H1 (cell line): ENCODE measurements around the gene SHTN1. TPM values are rescaled to one million over a fixed set of nuclear protein-coding genes. Genes with fewer than 3 reads are reported as not detected.
A peak's percentile ranks its signal among the peaks of the same experiment; 100 is the strongest.

ENCODE experiments used
- CTCF ChIA-PET: fragments of 300-600 bp; sonication (Branson Sonifier 250); formaldehyde crosslinking; loops from one replicate; lab custom pipeline; 2021; ENCODE audit not compliant: partially characterized antibody; lab: Charles Lee
- POLR2A ChIA-PET: fragments of 300-600 bp; sonication (Branson Sonifier 250); formaldehyde crosslinking; loops from one replicate; lab custom pipeline; 2021; ENCODE audit warnings: inconsistent platforms; ENCODE audit not compliant: partially characterized antibody; lab: Charles Lee
- DNase-seq, 2 experiments: peaks; one replicate each; pipeline versions ENCODE4 v3.0.0 to v3.0.0-alpha.2; 2010 to 2022; ENCODE audit warnings: low spot score in 2 of 2, low read depth in 1 of 2, mixed read lengths in 1 of 2
- FAIRE-seq: peaks from 2 replicates; lab custom pipeline; 2011; peaks lifted over from hg19 to GRCh38; lab: Jason Lieb, UNC
- H2AFZ ChIP-seq: 2 replicates; pipeline ENCODE4 v1.8.1; 2012; ENCODE audit warnings: low read length, inconsistent platforms
- H2AK5ac ChIP-seq: 2 replicates; pipeline ENCODE4 v1.6.1; 2013; ENCODE audit warnings: low read depth, low read length
- H2BK120ac ChIP-seq: replicated peaks from 2 replicates; pipeline ENCODE3; 2013; ENCODE audit warnings: low read depth, low read length, inconsistent platforms
- H2BK12ac ChIP-seq: 2 replicates; pipeline ENCODE4 v1.6.1; 2013; ENCODE audit warnings: low read depth, low read length
- H2BK15ac ChIP-seq: 2 replicates; pipeline ENCODE4 v1.6.1; 2013; ENCODE audit warnings: low read length
- H2BK20ac ChIP-seq: 2 replicates; pipeline ENCODE4 v1.6.1; 2013; ENCODE audit warnings: low read length
- H2BK5ac ChIP-seq: 2 replicates; pipeline ENCODE4 v1.6.1; 2013; ENCODE audit warnings: low read depth, low read length
- H3K14ac ChIP-seq: 2 replicates; pipeline ENCODE4 v1.6.1; 2013; ENCODE audit warnings: inconsistent platforms; ENCODE audit not compliant: insufficient read length
- H3K18ac ChIP-seq: 2 replicates; pipeline ENCODE4 v1.6.1; 2013; ENCODE audit warnings: low read length; ENCODE audit errors: extremely low read depth
- H3K23ac ChIP-seq: 2 replicates; pipeline ENCODE4 v1.6.1; 2013; ENCODE audit warnings: inconsistent platforms; ENCODE audit not compliant: insufficient read length
- H3K23me2 ChIP-seq: 2 replicates; pipeline ENCODE4 v1.6.1; 2013; ENCODE audit warnings: low read depth, low read length
- H3K27ac ChIP-seq: 2 replicates; pipeline ENCODE4 v1.6.1; 2011; ENCODE audit warnings: low read depth, low read length, inconsistent platforms
- H3K27me3 ChIP-seq, 4 experiments: replicated peaks in 1 of 4; 1 replicate in 1 of 4; 2 replicates in 3 of 4; pipeline versions ENCODE4 v1.6.1 to v1.8.1; 2011 to 2013; ENCODE audit warnings: low read length in 3 of 4, mild to moderate bottlenecking in 3 of 4, inconsistent platforms in 2 of 4, mixed read lengths in 2 of 4, moderate library complexity in 1 of 4; ENCODE audit not compliant: control insufficient read depth in 3 of 4, insufficient read depth in 3 of 4; ENCODE audit errors: extremely low read depth in 1 of 4
- H3K36me3 ChIP-seq, 4 experiments: 2 replicates each; pipeline versions ENCODE4 v1.6.1 to v1.8.1; 2011 to 2013; ENCODE audit warnings: mild to moderate bottlenecking in 4 of 4, low read length in 3 of 4, moderate library complexity in 2 of 4, control low read depth in 1 of 4, inconsistent platforms in 1 of 4; ENCODE audit not compliant: insufficient read depth in 4 of 4, control insufficient read depth in 2 of 4
- H3K4ac ChIP-seq: replicated peaks from 2 replicates; pipeline ENCODE3; 2013; ENCODE audit warnings: low read length, low read depth, mixed read lengths, inconsistent platforms; ENCODE audit not compliant: insufficient read length
- H3K4me1 ChIP-seq, 4 experiments: replicated peaks in 1 of 4; 1 replicate in 1 of 4; 2 replicates in 3 of 4; pipeline versions ENCODE4 v1.6.1 to v1.8.1; 2011 to 2013; ENCODE audit warnings: low read length in 3 of 4, inconsistent platforms in 2 of 4, mixed read lengths in 1 of 4; ENCODE audit not compliant: insufficient read depth in 4 of 4, control insufficient read depth in 3 of 4
- H3K4me2 ChIP-seq, 2 experiments: 2 replicates each; pipeline versions ENCODE4 v1.6.1 to v1.8.1; 2011 to 2013; ENCODE audit warnings: low read depth in 2 of 2, low read length in 2 of 2, control low read depth in 1 of 2, inconsistent platforms in 1 of 2, mild to moderate bottlenecking in 1 of 2; ENCODE audit not compliant: insufficient read depth in 1 of 2
- H3K4me3 ChIP-seq, 4 experiments: fragments of 200-600, 300-600 bp in 1 of 4; sonication (generic), shearing (Covaris generic), sonication (Bioruptor Twin) in 1 of 4; 2 replicates each; pipeline versions ENCODE4 v1.5.1 to v1.8.1; 2011 to 2016; ENCODE audit warnings: low read length in 4 of 4, low read depth in 3 of 4, control low read depth in 2 of 4, inconsistent platforms in 2 of 4, mild to moderate bottlenecking in 2 of 4, mixed read lengths in 1 of 4, moderate library complexity in 1 of 4; ENCODE audit not compliant: insufficient read depth in 2 of 4; ENCODE audit errors: extremely low read depth in 1 of 4
- H3K56ac ChIP-seq: replicated peaks from 2 replicates; pipeline ENCODE3; 2013; ENCODE audit warnings: low read depth, mild to moderate bottlenecking, mixed read lengths, low read length, inconsistent platforms; ENCODE audit not compliant: insufficient read length
- H3K79me1 ChIP-seq: 2 replicates; pipeline ENCODE4 v1.6.1; 2013; ENCODE audit warnings: low read depth, low read length, control low read depth
- H3K79me2 ChIP-seq, 2 experiments: 2 replicates each; pipeline versions ENCODE4 v1.6.1 to v1.8.1; 2012 to 2013; ENCODE audit warnings: low read length in 2 of 2, mild to moderate bottlenecking in 2 of 2, inconsistent platforms in 1 of 2; ENCODE audit not compliant: insufficient read depth in 2 of 2, control insufficient read depth in 1 of 2
- H3K9ac ChIP-seq, 4 experiments: replicated peaks in 1 of 4; 1 replicate in 1 of 4; 2 replicates in 3 of 4; pipeline versions ENCODE4 v1.6.1 to v1.8.1; 2011 to 2013; ENCODE audit warnings: low read depth in 3 of 4, low read length in 3 of 4, control low read depth in 2 of 4, mild to moderate bottlenecking in 2 of 4, moderate library complexity in 2 of 4, inconsistent platforms in 1 of 4; ENCODE audit errors: extremely low read depth in 1 of 4
- H3K9me3 ChIP-seq, 2 experiments: 2 replicates each; pipeline versions ENCODE4 v1.6.1 to v1.8.1; 2012 to 2013; ENCODE audit warnings: mild to moderate bottlenecking in 2 of 2, moderate library complexity in 2 of 2, control low read depth in 1 of 2, inconsistent platforms in 1 of 2, low read depth in 1 of 2, low read length in 1 of 2, mixed read lengths in 1 of 2; ENCODE audit not compliant: insufficient read depth in 2 of 2
- H4K20me1 ChIP-seq, 2 experiments: replicated peaks in 1 of 2; 2 replicates each; pipeline versions ENCODE3 to v1.8.1; 2011 to 2013; ENCODE audit warnings: inconsistent platforms in 2 of 2, low read length in 2 of 2, mild to moderate bottlenecking in 1 of 2; ENCODE audit not compliant: insufficient read depth in 2 of 2, control insufficient read depth in 1 of 2
- H4K5ac ChIP-seq: 2 replicates; pipeline ENCODE4 v1.6.1; 2013; ENCODE audit warnings: low read length, low read depth, mixed read lengths, inconsistent platforms; ENCODE audit not compliant: insufficient read length
- H4K8ac ChIP-seq: 2 replicates; pipeline ENCODE4 v1.8.0; 2013; ENCODE audit warnings: mild to moderate bottlenecking, moderate library complexity, low read length, inconsistent platforms; ENCODE audit not compliant: insufficient read depth; ENCODE audit errors: extremely low read depth
- H4K91ac ChIP-seq: replicated peaks from 2 replicates; pipeline ENCODE3; 2013; ENCODE audit warnings: low read length, mixed read lengths, inconsistent platforms; ENCODE audit not compliant: insufficient read length
- BACH1 ChIP-seq: IDR thresholded peaks from 2 replicates; pipeline ENCODE4 v1.6.1; 2012; ENCODE audit warnings: low read length, improper control_type of control experiment
- EGR1 ChIP-seq: IDR thresholded peaks from 2 replicates; pipeline ENCODE4 v1.6.1; 2011; ENCODE audit warnings: low read depth, low read length, borderline replicate concordance
- MAFK ChIP-seq: IDR thresholded peaks from 2 replicates; pipeline ENCODE4 v1.6.1; 2012; ENCODE audit warnings: low read depth, mild to moderate bottlenecking, improper control_type of control experiment, low read length
- WGBS, 2 experiments: shearing (Covaris generic) in 1 of 2; methylation state at CpG; one replicate each; pipeline versions ENCODE4 v1.1.6 to v1.1.7; 2013 to 2015; ENCODE audit warnings: low lambda C conversion rate in 2 of 2, mixed read lengths in 2 of 2, inconsistent platforms in 1 of 2, low coverage in 1 of 2, missing lambda C conversion rate in 1 of 2; ENCODE audit not compliant: insufficient replicate concordance in 2 of 2, insufficient coverage in 1 of 2, insufficient read length in 1 of 2; ENCODE audit errors: extremely low coverage in 1 of 2, missing lambda C conversion rate in 1 of 2; 5-methylcytosine and 5-hydroxymethylcytosine counted together
- polyA plus RNA-seq, 7 experiments: library from polyadenylated mRNA; depleted of rRNA in 3 of 7; stranded (reverse) in 5 of 7; unstranded in 2 of 7; fragments of >200 nt in 5 of 7; fragments of 200-250 nt in 2 of 7; gene quantifications; 1 replicate in 5 of 7; 2 replicates in 1 of 7; 4 replicates in 1 of 7; pipeline versions ENCODE4 v1.2.1 to v1.2.3, GENCODE V29; 2011 to 2013; ENCODE audit warnings: missing spikeins in 2 of 7, mixed read lengths in 2 of 7
- total RNA-seq: library from RNA; stranded (reverse); fragmentation: NEBNext Ultra II Directional; extraction: Animal tissue kit (Norgen Biotek cat#: 25700); gene quantifications from 2 replicates; pipeline ENCODE4 v1.2.1, GENCODE V29; 2021

The SHTN1 gene
- total and polyA plus RNA-seq, 2 of the 8 experiments (the other 6 are each of a cell fraction or from before 2014, with no cell fraction given), result 3.3 to 12.7 TPM

GRCh38 chr10:116905845-116906210 is 99.2 kb downstream of the SHTN1 start:
- no peak overlapping the region for H4K8ac ChIP-seq
- no peaks in the 10 kb centered on the region for H3K4me1 ChIP-seq
- H3K9me3 ChIP-seq, result no peaks in the 10 kb centered on the region
- H2BK120ac ChIP-seq, result no peak overlapping the region
- no peaks in the 10 kb centered on the region for H3K79me1 ChIP-seq
- FAIRE-seq (no peak), DNase-seq (no peak)
- no peak overlapping the region for H4K91ac ChIP-seq
- H2BK5ac ChIP-seq, result no peak overlapping the region
- H2BK20ac ChIP-seq, result no peak overlapping the region
- H4K20me1 ChIP-seq, result no peaks in the 10 kb centered on the region
- CTCF ChIA-PET, result interaction anchor here (0.9 kb wide), 1 partner anchor 109 kb away, joined by 4 read pairs; no protein-coding TSS in a partner anchor
- no peak for TF ChIP-seq EGR1
- no peak for TF ChIP-seq BACH1
- TF ChIP-seq MAFK, result 0 out of 2 replicates have a peak, but pooled peaks have one; percentile 1
- H3K4me3 ChIP-seq, result no peak overlapping the region
- H2BK15ac ChIP-seq, result no peak overlapping the region
- no peak overlapping the region for H3K23ac ChIP-seq
- no peaks in the 10 kb centered on the region for H3K23me2 ChIP-seq
- H3K4ac ChIP-seq, result no peak overlapping the region
- no peaks in the 10 kb centered on the region for H3K79me2 ChIP-seq
- no peak overlapping the region for H3K4me2 ChIP-seq
- H3K14ac ChIP-seq, result no peak overlapping the region
- H3K9ac ChIP-seq, result no peak overlapping the region
- no peak overlapping the region for H3K56ac ChIP-seq
- H4K5ac ChIP-seq, result no peak overlapping the region
- H2BK12ac ChIP-seq, result no peak overlapping the region
- POLR2A ChIA-PET, result no interaction called here
- no peak overlapping the region for H2AFZ ChIP-seq
- 99% methylated on average over 3 of the region's 3 CpGs; no CpG with 5 or more reads in 1 of the 2 experiments for WGBS, 2 experiments
- H2AK5ac ChIP-seq, result no peak overlapping the region
- no peaks in the 10 kb centered on the region for H3K27me3 ChIP-seq
- H3K36me3 ChIP-seq, result peaks cover 0 to 3% (median 0%) of the 10 kb centered on the region in 4 experiments; a peak in 1 of 8 replicates
- no peak overlapping the region for H3K27ac ChIP-seq
- no peak overlapping the region for H3K18ac ChIP-seq
